Loucy (cell line): ENCODE data around the gene ASB4.

Source experiments
- H2AFZ ChIP-seq: fragments of 200-600 bp; sonication (generic); 2 replicates; pipeline ENCODE4 v1.6.0; 2016; ENCODE audit warnings: antibody characterized with exemption, mild to moderate bottlenecking, low read length, moderate library complexity
- H3F3A ChIP-seq: fragments of 200-600 bp; 2 replicates; pipeline ENCODE4 v1.6.0; 2016; ENCODE audit warnings: antibody characterized with exemption, low read depth, mild to moderate bottlenecking
- H3K27me3 ChIP-seq: fragments of 200-600 bp; sonication (generic); 2 replicates; pipeline ENCODE4 v1.6.1; 2014; ENCODE audit warnings: low read length, mild to moderate bottlenecking; ENCODE audit not compliant: insufficient read depth, poor library complexity, severe bottlenecking
- H3K36me3 ChIP-seq: fragments of 200-600 bp; sonication (generic); 2 replicates; pipeline ENCODE4 v1.6.1; 2016; ENCODE audit warnings: low read length; ENCODE audit not compliant: insufficient read depth
- H3K4me1 ChIP-seq: fragments of 200-600 bp; sonication (generic); 2 replicates; pipeline ENCODE4 v1.5.1; 2014; ENCODE audit warnings: low read length, mild to moderate bottlenecking; ENCODE audit not compliant: insufficient read depth, poor library complexity, severe bottlenecking
- H3K4me2 ChIP-seq: fragments of 200-600 bp; sonication (generic); 2 replicates; pipeline ENCODE4 v1.6.0; 2014; ENCODE audit warnings: antibody characterized with exemption, low read length, low read depth, mild to moderate bottlenecking; ENCODE audit not compliant: poor library complexity, severe bottlenecking
- H3K4me3 ChIP-seq: fragments of 200-600 bp; sonication (generic); 2 replicates; pipeline ENCODE4 v1.5.1; 2014; ENCODE audit warnings: low read length, mild to moderate bottlenecking, mixed read lengths; ENCODE audit not compliant: poor library complexity, severe bottlenecking
- H3K79me2 ChIP-seq: fragments of 200-600 bp; sonication (generic); 2 replicates; pipeline ENCODE4 v1.6.1; 2014; ENCODE audit warnings: low read length; ENCODE audit not compliant: insufficient read depth
- H3K9ac ChIP-seq: fragments of 200-600 bp; sonication (generic); 2 replicates; pipeline ENCODE4 v1.6.0; 2014; ENCODE audit warnings: mild to moderate bottlenecking, low read depth, low read length, moderate library complexity; ENCODE audit not compliant: poor library complexity, severe bottlenecking
- H3K9me2 ChIP-seq: fragments of 200-600 bp; sonication (generic); replicated peaks from 2 replicates; pipeline ENCODE4 v1.6.1; 2016; ENCODE audit warnings: low read depth, low read length, mixed read lengths
- H3K9me3 ChIP-seq: fragments of 200-600 bp; sonication (generic); 2 replicates; pipeline ENCODE4 v1.6.1; 2014; ENCODE audit warnings: mild to moderate bottlenecking, antibody characterized with exemption, low read length, low read depth; ENCODE audit not compliant: insufficient read depth
- H4K20me1 ChIP-seq: fragments of 200-600 bp; sonication (generic); 2 replicates; pipeline ENCODE4 v1.6.0; 2014; ENCODE audit warnings: antibody characterized with exemption, low read length, mild to moderate bottlenecking; ENCODE audit not compliant: insufficient read depth, poor library complexity, severe bottlenecking
- CTCF ChIP-seq: fragments of 200-600 bp; sonication (generic); conservative IDR thresholded peaks from 2 replicates; pipeline ENCODE4 v1.5.1; 2014; ENCODE audit warnings: mild to moderate bottlenecking, antibody characterized with exemption, low read length
- EZH2phosphoT487 ChIP-seq: fragments of 200-600 bp; IDR thresholded peaks from 2 replicates; pipeline ENCODE4 v1.6.1; 2018; ENCODE audit warnings: antibody characterized with exemption, mild to moderate bottlenecking, moderate library complexity, borderline replicate concordance

The ASB4 gene

GRCh38 chr7:95485391-95486123, at the start of gene ASB4:
Gene ASB4 (plus strand): TSS chr7:95485943. CDS start chr7:95485972, 29 bp downstream.
- no peak within 1 kb of the TSS for H3K4me2 ChIP-seq
- TF ChIP-seq CTCF (no peak), EZH2phosphoT487 (no peak)
- H3K4me3 ChIP-seq: no peak within 1 kb of the TSS
- H3K9ac ChIP-seq: no peak within 1 kb of the TSS
- H4K20me1 ChIP-seq: no peaks in the 10 kb centered on the region
- no peaks in the 10 kb centered on the region for H3K36me3 ChIP-seq
- H3K27me3 ChIP-seq: no peaks in the 10 kb centered on the region
- H3K4me1 ChIP-seq: peaks cover 11% of the 10 kb centered on the region
- H3K9me2 ChIP-seq: no peaks in the 10 kb centered on the region
- no peak within 1 kb of the TSS for H2AFZ ChIP-seq
- H3K9me3 ChIP-seq: no peaks in the 10 kb centered on the region
- H3K79me2 ChIP-seq: no peaks in the 10 kb centered on the region
- 0 out of 2 replicates have a peak, but pooled peaks cover 3% of the 10 kb centered on the region for H3F3A ChIP-seq

GRCh38 chr7:95436407-95436806, 49.3 kb upstream of the ASB4 start:
- Histone ChIP-seq H2AFZ (no peak overlapping the region), H4K20me1 (no peaks in the 10 kb centered on the region), H3F3A (no peaks in the 10 kb centered on the region), H3K9me3 (no peaks in the 10 kb centered on the region), H3K9ac (no peak overlapping the region), H3K27me3 (no peaks in the 10 kb centered on the region), H3K9me2 (no peaks in the 10 kb centered on the region), H3K4me2 (no peak overlapping the region), H3K4me3 (no peak overlapping the region), H3K79me2 (no peaks in the 10 kb centered on the region), H3K4me1 (no peaks in the 10 kb centered on the region), H3K36me3 (no peaks in the 10 kb centered on the region)
- TF ChIP-seq CTCF (no peak), EZH2phosphoT487 (no peak)

GRCh38 chr7:95440394-95441038, 45.2 kb upstream of the ASB4 start:
- H3K9me2 ChIP-seq: no peaks in the 10 kb centered on the region
- no peaks in the 10 kb centered on the region for H3K27me3 ChIP-seq
- no peaks in the 10 kb centered on the region for H3K36me3 ChIP-seq
- no peak overlapping the region for H3K4me2 ChIP-seq
- H4K20me1 ChIP-seq: no peaks in the 10 kb centered on the region
- H3K9ac ChIP-seq: no peak overlapping the region
- no peaks in the 10 kb centered on the region for H3F3A ChIP-seq
- H3K79me2 ChIP-seq: no peaks in the 10 kb centered on the region
- H2AFZ ChIP-seq: no peak overlapping the region
- no peaks in the 10 kb centered on the region for H3K9me3 ChIP-seq
- H3K4me1 ChIP-seq: no peaks in the 10 kb centered on the region
- no peak for TF ChIP-seq EZH2phosphoT487
- TF ChIP-seq CTCF: no peak
- no peak overlapping the region for H3K4me3 ChIP-seq
